Measurements from ENCODE around the gene PPP1R27.

Gene PPP1R27

GRCh38 chr17:81860756-81861568 is 26.1 kb upstream of the PPP1R27 start:
- peak; percentile 100 for DNase-seq

- DNase-seq: peak; percentile 48
These were observed 25.3 kb upstream of the PPP1R27 start, which contains the start of gene P4HB for GRCh38 chr17:81859906-81860755. Gene P4HB, minus strand, starts transcription at chr17:81860535. Its CDS starts 64 bp downstream, at chr17:81860471.

GRCh38 chr17:81858967-81859905 is 24.4 kb upstream of the PPP1R27 start:
- DNase-seq: no peak

- DNase-seq: no peak
These were observed 23.5 kb upstream of the PPP1R27 start for GRCh38 chr17:81858170-81858966.

- DNase-seq: no peak
These were observed 20.3 kb upstream of the PPP1R27 start for GRCh38 chr17:81854974-81855774.

GRCh38 chr17:81852237-81852636 is 17.4 kb upstream of the PPP1R27 start:
- no peak for DNase-seq

GRCh38 chr17:81851423-81851822 is 16.6 kb upstream of the PPP1R27 start:
- DNase-seq: no peak

GRCh38 chr17:81849457-81849856 is 14.6 kb upstream of the PPP1R27 start:
- DNase-seq: no peak

GRCh38 chr17:81846743-81847689 is 12.2 kb upstream of the PPP1R27 start:
- DNase-seq: no peak

- DNase-seq: no peak
These were observed 11.3 kb upstream of the PPP1R27 start for GRCh38 chr17:81845881-81846742.

- no peak for DNase-seq
These were observed 10.5 kb upstream of the PPP1R27 start for GRCh38 chr17:81845361-81845760.

GRCh38 chr17:81844887-81845286 is 10.0 kb upstream of the PPP1R27 start:
- no peak for DNase-seq

- no peak for DNase-seq
These were observed 9.5 kb upstream of the PPP1R27 start for GRCh38 chr17:81844327-81844851.

GRCh38 chr17:81843713-81844326 is 9.0 kb upstream of the PPP1R27 start:
- DNase-seq: no peak

- no peak for DNase-seq
These were observed 8.1 kb upstream of the PPP1R27 start for GRCh38 chr17:81842725-81843504.

- DNase-seq: no peak
These were observed 7.5 kb upstream of the PPP1R27 start for GRCh38 chr17:81842378-81842724.

- DNase-seq: no peak
These were observed 7.0 kb upstream of the PPP1R27 start for GRCh38 chr17:81841866-81842265.
